PC-9 (cell line): Measurements from ENCODE around the gene ZDHHC18. TPM values are rescaled to one million over a fixed set of nuclear protein-coding genes. Genes with fewer than 3 reads are reported as not detected.

ENCODE experiments used
- BruUV-seq: library from RNA; stranded (reverse); fragments of 400-500 nt; replicated peaks from 2 replicates; lab custom pipeline; 2021; lab: Mats Ljungman, UMichigan
- CTCF ChIA-PET: fragments of 300-600 bp; sonication (Branson Sonifier 250); formaldehyde crosslinking; loops from one replicate; lab custom pipeline; 2022; ENCODE audit warnings: antibody characterized with exemption; lab: Charles Lee
- POLR2A ChIA-PET: fragments of 300-600 bp; sonication (Branson Sonifier 250); formaldehyde crosslinking; loops from one replicate; lab custom pipeline; 2022; ENCODE audit warnings: antibody characterized with exemption; ENCODE audit not compliant: unreplicated experiment; lab: Charles Lee
- DNase-seq, 2 experiments: peaks; one replicate each; pipeline versions ENCODE4 v3.0.0 to v3.0.0-alpha.2; 2015 to 2022; ENCODE audit warnings: mixed read lengths in 1 of 2
- H2AFZ ChIP-seq: fragments of 200-600 bp; sonication (generic); 2 replicates; pipeline ENCODE4 v1.8.1; 2017; ENCODE audit warnings: antibody characterized with exemption
- H3F3A ChIP-seq: fragments of 200-600 bp; sonication (generic); 2 replicates; pipeline ENCODE4 v1.8.1; 2017; ENCODE audit warnings: antibody characterized with exemption, mild to moderate bottlenecking, low read depth; ENCODE audit not compliant: insufficient read depth
- H3K27ac ChIP-seq: fragments of 200-600 bp; sonication (generic); 2 replicates; pipeline ENCODE4 v1.6.1; 2016; ENCODE audit warnings: mixed run types
- H3K27me3 ChIP-seq: fragments of 200-600 bp; sonication (generic); 2 replicates; pipeline ENCODE4 v1.6.1; 2016; ENCODE audit warnings: low read depth, mixed run types; ENCODE audit not compliant: insufficient read depth
- H3K36me3 ChIP-seq: fragments of 200-600 bp; sonication (generic); 2 replicates; pipeline ENCODE4 v1.6.1; 2016; ENCODE audit warnings: low read depth, mixed run types
- H3K4me1 ChIP-seq: fragments of 200-600 bp; sonication (generic); replicated peaks from 2 replicates; pipeline ENCODE4 v1.6.1; 2016; ENCODE audit warnings: mixed run types; ENCODE audit not compliant: insufficient read depth
- H3K4me2 ChIP-seq: fragments of 200-600 bp; sonication (generic); 2 replicates; pipeline ENCODE4 v1.6.1; 2017; ENCODE audit warnings: mixed run types
- H3K4me3 ChIP-seq: fragments of 200-600 bp; sonication (generic); 2 replicates; pipeline ENCODE4 v1.6.1; 2016; ENCODE audit warnings: mixed run types
- H3K79me2 ChIP-seq: fragments of 200-600 bp; sonication (generic); 2 replicates; pipeline ENCODE4 v1.6.1; 2017; ENCODE audit warnings: low read depth, mixed run types
- H3K9me2 ChIP-seq: fragments of 200-600 bp; sonication (generic); 2 replicates; pipeline ENCODE4 v1.8.1; 2017; ENCODE audit warnings: mild to moderate bottlenecking; ENCODE audit not compliant: insufficient read depth
- H3K9me3 ChIP-seq: fragments of 200-600 bp; sonication (generic); 2 replicates; pipeline ENCODE4 v1.8.1; 2016; ENCODE audit warnings: low read depth; ENCODE audit not compliant: insufficient read depth
- H4K20me1 ChIP-seq: fragments of 200-600 bp; sonication (generic); 2 replicates; pipeline ENCODE4 v1.8.1; 2017; ENCODE audit not compliant: insufficient read depth
- CTCF ChIP-seq: fragments of 200-600 bp; sonication (generic); conservative IDR thresholded peaks from 2 replicates; pipeline ENCODE4 v1.6.1; 2017; ENCODE audit warnings: mixed run types, antibody characterized with exemption, mild to moderate bottlenecking, moderate library complexity
- EZH2 ChIP-seq: fragments of 200-600 bp; sonication (generic); IDR thresholded peaks from 2 replicates; pipeline ENCODE4 v1.8.0; 2017; ENCODE audit warnings: antibody characterized with exemption, low read depth
- intact Hi-C: fragments of 100-400 bp; cut with micrococcal nuclease; formaldehyde crosslinking; loops from one replicate; pipeline ENCODE4 v1.10.0; 2022; ENCODE audit not compliant: unreplicated experiment
- total RNA-seq: library from RNA; stranded (reverse); gene quantifications from 2 replicates; pipeline ENCODE4 v1.2.3, GENCODE V29; 2021

Gene ZDHHC18
- total RNA-seq, 1 experiment from 2014 or later = 36.1 TPM

- intact Hi-C loops = loop anchor here (1.0 to 2.0 kb wide), 5 partner anchors 64 to 289 kb away; no protein-coding TSS in a partner anchor
- Histone ChIP-seq H2AFZ (no peak overlapping the region), H3K27ac (no peak overlapping the region), H3K79me2 (peaks cover 18% of the 10 kb centered on the region), H4K20me1 (no peaks in the 10 kb centered on the region), H3K4me3 (no peak overlapping the region; the same call in 1 of the 2 replicates), H3K4me1 (peaks cover 37% of the 10 kb centered on the region), H3K9me3 (no peaks in the 10 kb centered on the region), H3F3A (peaks cover 29% of the 10 kb centered on the region; the same call in 1 of the 2 replicates), H3K36me3 (no peaks in the 10 kb centered on the region), H3K4me2 (peak overlapping the region; percentile 99; the same call in 1 of the 2 replicates), H3K27me3 (no peaks in the 10 kb centered on the region), H3K9me2 (no peaks in the 10 kb centered on the region)
- TF ChIP-seq CTCF = no peak
- no peak for TF ChIP-seq EZH2
- DNase-seq = no peak
- ChIA-PET CTCF (interaction anchor here (1.0 to 2.1 kb wide), 8 partner anchors 10 to 289 kb away, joined by 4 to 22 read pairs (median 7); partner anchors contain the start of gene SFN), POLR2A (interaction anchor here (0.8 to 1.2 kb wide), 2 partner anchors 18 to 112 kb away, joined by 3 to 4 read pairs; no protein-coding TSS in a partner anchor)
- BruUV-seq = no TSS peak
These were observed 36.9 kb upstream of the ZDHHC18 start for GRCh38 chr1:26789612-26789865.

GRCh38 chr1:26789931-26790330 lies 36.6 kb upstream of the ZDHHC18 start:
- Histone ChIP-seq H3K79me2 (peaks cover 14% of the 10 kb centered on the region), H2AFZ (no peak overlapping the region), H3K9me3 (no peaks in the 10 kb centered on the region), H3K9me2 (no peaks in the 10 kb centered on the region), H3K4me2 (no peak overlapping the region), H3F3A (peaks cover 27% of the 10 kb centered on the region; the same call in 1 of the 2 replicates), H3K36me3 (no peaks in the 10 kb centered on the region), H3K4me3 (no peak overlapping the region), H3K4me1 (peaks cover 33% of the 10 kb centered on the region), H3K27ac (no peak overlapping the region), H3K27me3 (no peaks in the 10 kb centered on the region), H4K20me1 (no peaks in the 10 kb centered on the region)
- TF ChIP-seq EZH2 = no peak
- no peak for TF ChIP-seq CTCF
- ChIA-PET CTCF (interaction anchor here (0.6 to 2.1 kb wide), 8 partner anchors 10 to 195 kb away, joined by 3 to 9 read pairs (median 4); partner anchors contain the start of gene SFN), POLR2A (interaction anchor here (1.2 kb wide), 1 partner anchor 112 kb away, joined by 4 read pairs; no protein-coding TSS in a partner anchor)
- BruUV-seq = no TSS peak
- DNase-seq = no peak
- intact Hi-C loops = loop anchor here (1.0 to 2.0 kb wide), 5 partner anchors 63 to 289 kb away; no protein-coding TSS in a partner anchor

GRCh38 chr1:26790551-26790953 lies 35.9 kb upstream of the ZDHHC18 start:
- BruUV-seq = no TSS peak
- peaks cover 28% of the 10 kb centered on the region for H3K4me1 ChIP-seq
- TF ChIP-seq CTCF (no peak), EZH2 (no peak)
- no peaks in the 10 kb centered on the region for H4K20me1 ChIP-seq
- no peaks in the 10 kb centered on the region for H3K27me3 ChIP-seq
- H2AFZ ChIP-seq = no peak overlapping the region
- DNase-seq = peak; percentile 41 to 58
- H3K36me3 ChIP-seq = no peaks in the 10 kb centered on the region
- H3K79me2 ChIP-seq = peaks cover 12% of the 10 kb centered on the region
- no peak overlapping the region for H3K4me3 ChIP-seq
- POLR2A ChIA-PET = interaction anchor here (0.5 to 0.7 kb wide), 4 partner anchors 36 to 176 kb away, joined by 3 to 6 read pairs (median 4); no protein-coding TSS in a partner anchor
- CTCF ChIA-PET = interaction anchor here (0.6 to 2.1 kb wide), 7 partner anchors 9 to 196 kb away, joined by 3 to 9 read pairs (median 3); partner anchors contain the start of gene SFN
- peaks cover 26% of the 10 kb centered on the region; the same call in 1 of the 2 replicates for H3F3A ChIP-seq
- no peaks in the 10 kb centered on the region for H3K9me2 ChIP-seq
- intact Hi-C loops = no loop called here
- no peak overlapping the region for H3K27ac ChIP-seq
- no peak overlapping the region for H3K4me2 ChIP-seq
- no peaks in the 10 kb centered on the region for H3K9me3 ChIP-seq
